SH-SY5Y (cell line): ENCODE data around the gene PUM1.

Experiments used
- GATA2 ChIP-seq: IDR thresholded peaks from 2 replicates; pipeline ENCODE4 v1.6.1; 2011; ENCODE audit warnings: mild to moderate bottlenecking, low read depth, low read length
- GATA3 ChIP-seq: IDR thresholded peaks from 2 replicates; pipeline ENCODE4 v1.6.1; 2011; ENCODE audit warnings: low read depth, mild to moderate bottlenecking, low read length, moderate library complexity

- TF ChIP-seq GATA2 (no peak), GATA3 (no peak)
Measured at GRCh38 chr1:30907481-30908315, 157.8 kb downstream of the PUM1 start.
